Neural cell (in vitro differentiated cells): Measurements from ENCODE around the gene PRKCA. TPM values are rescaled to one million over a fixed set of nuclear protein-coding genes. Genes with fewer than 3 reads are reported as not detected.

Experiments used
- H2AFZ ChIP-seq: fragments of 200-600, 300-800 bp; sonication (generic), shearing (Covaris generic); 2 replicates; pipeline ENCODE4 v1.6.0; 2014; ENCODE audit warnings: low read depth, mild to moderate bottlenecking, antibody characterized with exemption, low read length, moderate library complexity
- H3F3A ChIP-seq: fragments of 200-600 bp; shearing (Covaris generic); 2 replicates; pipeline ENCODE4 v1.6.1; 2016; ENCODE audit warnings: mild to moderate bottlenecking, moderate library complexity, mixed read lengths, antibody characterized with exemption, low read length; ENCODE audit not compliant: insufficient read depth, poor library complexity, severe bottlenecking
- H3K27ac ChIP-seq: fragments of 200-600, 300-800 bp; sonication (generic), shearing (Covaris generic); 2 replicates; pipeline ENCODE4 v1.5.1; 2014; ENCODE audit warnings: mild to moderate bottlenecking, low read length, moderate library complexity
- H3K27me3 ChIP-seq: fragments of 300-800, 200-600 bp; sonication (generic), shearing (Covaris generic); 2 replicates; pipeline ENCODE4 v1.6.0; 2014; ENCODE audit warnings: mild to moderate bottlenecking, low read depth, low read length, moderate library complexity; ENCODE audit not compliant: insufficient read depth
- H3K36me3 ChIP-seq: fragments of 300-800, 200-600 bp; sonication (generic), shearing (Covaris generic); 2 replicates; pipeline ENCODE4 v1.5.1; 2014; ENCODE audit warnings: mild to moderate bottlenecking, antibody characterized with exemption, low read length, moderate library complexity; ENCODE audit not compliant: insufficient read depth
- H3K4me2 ChIP-seq: fragments of 300-800, 200-600 bp; sonication (generic), shearing (Covaris generic); 2 replicates; pipeline ENCODE4 v1.6.0; 2014; ENCODE audit warnings: mild to moderate bottlenecking, low read length
- H3K4me3 ChIP-seq: fragments of 300-800, 200-600 bp; sonication (generic), shearing (Covaris generic); 2 replicates; pipeline ENCODE4 v1.5.1; 2014; ENCODE audit warnings: mild to moderate bottlenecking, low read length, moderate library complexity
- H3K79me2 ChIP-seq: fragments of 200-600 bp; shearing (Covaris generic); replicated peaks from 2 replicates; pipeline ENCODE4 v1.6.0; 2014; ENCODE audit warnings: mild to moderate bottlenecking, low read length, moderate library complexity; ENCODE audit not compliant: insufficient read depth
- H3K9ac ChIP-seq: fragments of 300-800, 200-600 bp; sonication (generic), shearing (Covaris generic); 2 replicates; pipeline ENCODE4 v1.6.1; 2016; ENCODE audit warnings: mild to moderate bottlenecking, low read length, mixed read lengths
- H3K9me2 ChIP-seq: fragments of 200-600 bp; shearing (Covaris generic); 2 replicates; pipeline ENCODE4 v1.6.1; 2016; ENCODE audit warnings: mild to moderate bottlenecking, low read length, mixed read lengths; ENCODE audit not compliant: insufficient read depth
- H3K9me3 ChIP-seq: fragments of 200-600, 300-800 bp; sonication (generic), shearing (Covaris generic); 2 replicates; pipeline ENCODE4 v1.6.1; 2016; ENCODE audit warnings: mild to moderate bottlenecking, mixed run types, low read length, moderate library complexity, mixed read lengths
- H4K20me1 ChIP-seq: fragments of 200-600 bp; shearing (Covaris generic); 2 replicates; pipeline ENCODE4 v1.6.1; 2016; ENCODE audit warnings: mild to moderate bottlenecking, mixed run types; ENCODE audit not compliant: insufficient read depth
- CTCF ChIP-seq: fragments of 450-650 bp; IDR thresholded peaks from 2 replicates; pipeline ENCODE4 v1.5.1; 2014; ENCODE audit warnings: antibody characterized with exemption, mild to moderate bottlenecking, moderate library complexity; ENCODE audit not compliant: poor library complexity, severe bottlenecking
- EP300 ChIP-seq: fragments of 450-650 bp; conservative IDR thresholded peaks from 2 replicates; pipeline ENCODE4 v1.6.1; 2014; ENCODE audit warnings: antibody characterized with exemption, mild to moderate bottlenecking, moderate library complexity; ENCODE audit not compliant: poor library complexity, severe bottlenecking
- EZH2 ChIP-seq: fragments of 200-600, 300-800 bp; shearing (Covaris generic), sonication (generic); IDR thresholded peaks from 2 replicates; pipeline ENCODE4 v1.6.1; 2014; ENCODE audit warnings: antibody characterized with exemption, low read length, borderline replicate concordance, mild to moderate bottlenecking; ENCODE audit not compliant: insufficient read depth, poor library complexity, severe bottlenecking
- MXI1 ChIP-seq: fragments of 450-650 bp; conservative IDR thresholded peaks from 2 replicates; pipeline ENCODE4 v1.6.1; 2014; ENCODE audit warnings: antibody characterized with exemption, mild to moderate bottlenecking; ENCODE audit not compliant: poor library complexity, severe bottlenecking
- POLR2AphosphoS5 ChIP-seq: IDR thresholded peaks from 2 replicates; pipeline ENCODE4 v1.6.1; 2012
- RAD21 ChIP-seq: fragments of 450-650 bp; conservative IDR thresholded peaks from 2 replicates; pipeline ENCODE4 v1.6.1; 2014; ENCODE audit warnings: antibody characterized with exemption, mild to moderate bottlenecking, moderate library complexity
- REST ChIP-seq: IDR thresholded peaks from 2 replicates; pipeline ENCODE4 v1.6.1; 2012; ENCODE audit warnings: borderline replicate concordance
- SMC3 ChIP-seq: fragments of 450-650 bp; conservative IDR thresholded peaks from 2 replicates; pipeline ENCODE4 v1.6.1; 2014; ENCODE audit warnings: antibody characterized with exemption, mild to moderate bottlenecking, moderate library complexity; ENCODE audit not compliant: poor library complexity
- TAF1 ChIP-seq: IDR thresholded peaks from 2 replicates; pipeline ENCODE4 v1.6.1; 2012; ENCODE audit warnings: low read depth
- polyA plus RNA-seq: library from polyadenylated mRNA; depleted of rRNA; stranded (reverse); fragments of >200 nt; gene quantifications from 2 replicates; pipeline ENCODE4 v1.2.3, GENCODE V29; 2014

PRKCA gene
- polyA plus RNA-seq, 1 donor from 2014 or later: 5.9 TPM

- no peak overlapping the region for H2AFZ ChIP-seq
- no peak overlapping the region for H3K27ac ChIP-seq
- H3K9me3 ChIP-seq: no peaks in the 10 kb centered on the region
- no peak for TF ChIP-seq EP300
- no peak overlapping the region for H3K9ac ChIP-seq
- H3K9me2 ChIP-seq: no peaks in the 10 kb centered on the region
- no peaks in the 10 kb centered on the region for H3K36me3 ChIP-seq
- H4K20me1 ChIP-seq: no peaks in the 10 kb centered on the region
- H3K4me2 ChIP-seq: no peak overlapping the region
- no peaks in the 10 kb centered on the region for H3K27me3 ChIP-seq
- H3F3A ChIP-seq: no peaks in the 10 kb centered on the region
- H3K4me3 ChIP-seq: no peak overlapping the region
- no peaks in the 10 kb centered on the region for H3K79me2 ChIP-seq
Measured at GRCh38 chr17:66726846-66727245, 424.4 kb downstream of the PRKCA start.

- Histone ChIP-seq H4K20me1 (no peaks in the 10 kb centered on the region), H3K9ac (no peak overlapping the region), H3K4me3 (no peak overlapping the region), H3F3A (no peaks in the 10 kb centered on the region), H3K36me3 (no peaks in the 10 kb centered on the region), H3K9me2 (no peaks in the 10 kb centered on the region), H3K4me2 (no peak overlapping the region), H2AFZ (no peak overlapping the region), H3K27ac (no peak overlapping the region), H3K79me2 (no peaks in the 10 kb centered on the region), H3K9me3 (no peaks in the 10 kb centered on the region), H3K27me3 (no peaks in the 10 kb centered on the region)
- TF ChIP-seq REST (no peak), MXI1 (no peak), TAF1 (no peak), SMC3 (peak; percentile 98), EP300 (no peak), RAD21 (peak; percentile 95), CTCF (peak; percentile 95)
Measured at GRCh38 chr17:66727634-66728570, 425.5 kb downstream of the PRKCA start.

GRCh38 chr17:66730461-66730923 lies 428.1 kb downstream of the PRKCA start:
- Histone ChIP-seq H3K9ac (no peak overlapping the region), H3K36me3 (no peaks in the 10 kb centered on the region), H3K4me3 (no peak overlapping the region), H3K79me2 (no peaks in the 10 kb centered on the region), H4K20me1 (no peaks in the 10 kb centered on the region), H2AFZ (no peak overlapping the region), H3F3A (no peaks in the 10 kb centered on the region), H3K4me2 (no peak overlapping the region), H3K27me3 (no peaks in the 10 kb centered on the region), H3K9me2 (no peaks in the 10 kb centered on the region), H3K9me3 (no peaks in the 10 kb centered on the region), H3K27ac (no peak overlapping the region)
- TF ChIP-seq REST (no peak), EP300 (no peak), EZH2 (no peak), POLR2AphosphoS5 (no peak), RAD21 (no peak), CTCF (no peak), MXI1 (no peak), TAF1 (no peak)
